Nephron progenitor cell (in vitro differentiated cells): ENCODE data around the gene POPDC2.

ENCODE experiments used
- DNase-seq: peaks from one replicate; pipeline ENCODE4 v3.0.0; 2021
- H3K27ac Mint-ChIP-seq: 2 replicates; pipeline ENCODE4 v1.8.0; 2021; ENCODE audit warnings: mild to moderate bottlenecking, moderate library complexity, mixed read lengths
- H3K27me3 Mint-ChIP-seq: 2 replicates; pipeline ENCODE4 v1.8.0; 2021; ENCODE audit warnings: mild to moderate bottlenecking, low read depth, mixed read lengths; ENCODE audit not compliant: poor library complexity
- H3K36me3 Mint-ChIP-seq: 2 replicates; pipeline ENCODE4 v1.8.0; 2021; ENCODE audit warnings: low read depth, mixed read lengths
- H3K4me1 Mint-ChIP-seq: 2 replicates; pipeline ENCODE4 v1.8.0; 2021; ENCODE audit warnings: mixed read lengths
- H3K4me3 Mint-ChIP-seq: 2 replicates; pipeline ENCODE4 v1.8.0; 2021; ENCODE audit warnings: mild to moderate bottlenecking, moderate library complexity, mixed read lengths
- H3K9me3 Mint-ChIP-seq: 2 replicates; pipeline ENCODE4 v1.8.0; 2021; ENCODE audit warnings: mild to moderate bottlenecking, moderate library complexity, mixed read lengths
- TF ChIP-seq, protein P1 (sequence below): fragments of 200-600 bp; sonication (generic); IDR thresholded peaks from 2 replicates; pipeline ENCODE4 v1.5.0; 2021; ENCODE audit warnings: antibody characterized with exemption

Gene POPDC2

DNA sequence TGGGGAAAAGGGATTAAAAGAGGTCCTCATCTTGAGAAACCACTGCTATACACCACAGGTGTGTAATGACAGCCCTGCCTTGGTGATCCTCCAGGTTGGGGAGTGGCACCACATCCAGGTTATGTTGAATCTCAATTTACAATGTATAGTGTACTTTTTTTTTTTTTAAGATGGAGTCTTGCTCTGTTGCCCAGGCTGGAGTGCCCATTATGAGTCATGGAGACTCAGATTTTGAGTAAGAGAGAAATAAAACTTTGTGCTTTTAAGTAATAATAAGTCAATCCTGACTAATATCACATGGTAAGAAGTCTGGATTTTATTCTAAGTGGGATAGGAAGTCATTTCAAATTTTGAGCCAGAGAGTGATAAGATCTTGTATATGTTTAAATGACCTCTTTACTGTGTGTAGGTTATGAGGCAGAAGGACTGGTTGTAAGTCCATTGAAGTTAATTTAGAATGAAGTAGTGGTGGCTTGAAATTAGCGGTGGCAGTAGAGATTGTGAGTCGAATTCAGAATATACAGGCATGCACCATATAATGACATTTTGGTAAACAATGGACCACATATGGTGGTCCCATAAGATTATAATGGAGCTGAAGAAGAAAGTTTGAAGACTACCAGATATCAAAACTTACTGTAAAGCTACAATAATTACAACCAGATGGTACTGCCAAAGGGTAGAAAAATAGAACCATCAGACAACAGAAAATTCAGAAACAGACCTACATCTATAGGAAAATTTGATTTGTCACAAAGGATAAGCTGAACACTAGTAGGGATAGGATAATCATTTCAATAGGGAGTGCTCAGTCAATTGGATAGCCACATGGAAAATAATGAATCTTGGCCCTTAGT, 20.7 kb downstream of the POPDC2 start:
- Mint-ChIP-seq H3K9me3 (no peaks in the 10 kb centered on the region), H3K4me3 (no peak overlapping the region), H3K4me1 (peaks cover 21% of the 10 kb centered on the region), H3K36me3 (peaks cover 8% of the 10 kb centered on the region), H3K27me3 (no peaks in the 10 kb centered on the region), H3K27ac (no peak overlapping the region)
- DNase-seq: no peak
- TF ChIP-seq, protein P1, sequence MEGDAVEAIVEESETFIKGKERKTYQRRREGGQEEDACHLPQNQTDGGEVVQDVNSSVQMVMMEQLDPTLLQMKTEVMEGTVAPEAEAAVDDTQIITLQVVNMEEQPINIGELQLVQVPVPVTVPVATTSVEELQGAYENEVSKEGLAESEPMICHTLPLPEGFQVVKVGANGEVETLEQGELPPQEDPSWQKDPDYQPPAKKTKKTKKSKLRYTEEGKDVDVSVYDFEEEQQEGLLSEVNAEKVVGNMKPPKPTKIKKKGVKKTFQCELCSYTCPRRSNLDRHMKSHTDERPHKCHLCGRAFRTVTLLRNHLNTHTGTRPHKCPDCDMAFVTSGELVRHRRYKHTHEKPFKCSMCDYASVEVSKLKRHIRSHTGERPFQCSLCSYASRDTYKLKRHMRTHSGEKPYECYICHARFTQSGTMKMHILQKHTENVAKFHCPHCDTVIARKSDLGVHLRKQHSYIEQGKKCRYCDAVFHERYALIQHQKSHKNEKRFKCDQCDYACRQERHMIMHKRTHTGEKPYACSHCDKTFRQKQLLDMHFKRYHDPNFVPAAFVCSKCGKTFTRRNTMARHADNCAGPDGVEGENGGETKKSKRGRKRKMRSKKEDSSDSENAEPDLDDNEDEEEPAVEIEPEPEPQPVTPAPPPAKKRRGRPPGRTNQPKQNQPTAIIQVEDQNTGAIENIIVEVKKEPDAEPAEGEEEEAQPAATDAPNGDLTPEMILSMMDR: no peak

DNA sequence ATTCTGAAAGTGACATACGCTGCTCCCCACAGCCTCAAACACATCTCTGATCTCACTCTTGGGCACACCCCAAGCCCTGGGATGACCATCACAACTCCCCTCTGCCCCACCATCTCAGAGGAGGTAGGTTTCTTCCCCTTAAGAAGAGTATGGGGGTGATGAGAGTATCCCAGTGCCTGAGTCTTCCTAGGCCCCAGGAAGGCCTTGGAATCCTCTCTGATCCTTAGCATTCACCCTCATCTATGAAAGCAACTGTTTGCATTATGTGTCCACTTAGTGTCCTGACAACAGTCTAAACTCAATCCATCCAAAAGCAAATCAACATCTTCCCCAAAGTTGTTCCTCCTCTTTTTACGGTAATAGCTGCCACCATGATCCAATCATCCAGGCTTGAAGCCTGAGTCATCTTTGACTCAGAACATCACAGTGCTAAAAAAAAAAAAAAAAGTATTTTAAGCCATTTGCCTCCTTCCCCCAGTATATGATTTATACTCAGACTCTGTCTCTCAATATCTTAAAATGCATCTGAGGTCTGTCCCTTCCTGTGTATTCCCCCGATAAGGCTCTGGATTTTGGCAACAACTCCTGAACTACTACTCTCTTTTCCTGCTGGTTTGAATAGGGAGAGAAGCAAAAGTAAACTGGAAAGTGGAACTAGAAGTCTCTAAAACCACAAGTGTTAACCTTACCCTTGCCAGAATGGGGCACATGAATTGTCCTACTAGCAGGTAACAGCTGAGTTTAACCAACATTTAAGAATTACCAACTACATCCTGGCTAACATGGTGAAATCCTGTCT, 22.5 kb downstream of the POPDC2 start:
- no peak overlapping the region for H3K4me3 Mint-ChIP-seq
- H3K4me1 Mint-ChIP-seq: peaks cover 21% of the 10 kb centered on the region
- no peak overlapping the region for H3K27ac Mint-ChIP-seq
- no peaks in the 10 kb centered on the region for H3K27me3 Mint-ChIP-seq
- H3K36me3 Mint-ChIP-seq: peaks cover 8% of the 10 kb centered on the region
- TF ChIP-seq, protein P1: no peak
- H3K9me3 Mint-ChIP-seq: no peaks in the 10 kb centered on the region
- DNase-seq: no peak

DNA sequence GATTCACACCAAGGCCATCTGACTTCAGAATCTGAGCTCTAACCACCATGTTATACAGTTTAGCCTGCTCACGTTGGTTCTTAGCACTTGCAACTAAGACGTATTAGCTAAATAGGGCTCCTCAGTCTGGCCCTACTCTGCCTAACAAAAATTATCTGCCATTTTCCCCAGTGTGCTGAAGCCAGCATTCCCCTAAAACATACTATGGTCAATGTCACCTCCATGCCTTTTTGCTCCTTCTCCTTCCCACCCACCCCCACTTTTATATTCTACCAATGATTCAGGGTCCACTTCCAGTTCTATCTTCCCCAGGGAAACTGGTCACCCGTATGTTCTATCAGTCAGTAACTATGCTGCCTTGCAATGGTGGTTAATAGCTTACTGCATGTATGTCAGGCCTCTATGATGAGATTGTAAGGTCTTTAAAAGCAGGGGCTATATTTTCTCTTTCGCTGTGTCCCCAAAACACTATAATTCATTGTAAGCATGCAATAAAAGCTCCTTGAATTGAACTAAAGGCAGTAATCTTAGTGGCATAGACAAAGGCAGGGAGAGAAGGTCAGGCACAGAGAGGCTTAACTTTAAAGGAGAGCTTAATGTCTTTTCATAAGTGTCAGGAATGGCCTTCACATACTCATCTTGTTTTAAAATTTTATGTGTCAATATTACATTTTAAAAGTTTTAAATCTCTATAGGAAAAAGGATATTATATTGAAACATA, 23.3 kb downstream of the POPDC2 start:
- Mint-ChIP-seq H3K4me3 (no peak overlapping the region), H3K36me3 (peaks cover 8% of the 10 kb centered on the region), H3K27ac (no peak overlapping the region), H3K27me3 (no peaks in the 10 kb centered on the region), H3K4me1 (peaks cover 29% of the 10 kb centered on the region), H3K9me3 (no peaks in the 10 kb centered on the region)
- TF ChIP-seq, protein P1: no peak
- DNase-seq: no peak

DNA sequence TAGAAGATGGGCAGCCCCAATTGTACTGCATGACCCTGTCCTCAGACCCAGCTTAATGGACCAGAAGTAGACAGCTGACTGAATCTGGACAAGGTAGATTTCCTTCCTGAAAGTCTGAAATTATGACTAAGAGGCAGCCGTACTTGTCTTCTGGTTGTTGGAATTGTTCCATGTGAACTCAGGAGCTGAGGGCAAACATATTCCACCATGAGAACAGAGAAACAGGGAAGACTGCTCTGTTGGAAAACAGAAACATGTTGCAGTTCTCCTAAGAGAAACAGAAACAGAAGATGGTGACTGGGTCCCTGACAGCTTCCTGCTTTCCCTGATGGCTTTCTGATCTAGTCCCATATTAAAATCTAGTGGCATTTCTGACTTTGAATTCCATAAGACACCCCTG, 24.1 kb downstream of the POPDC2 start:
- DNase-seq: no peak
- H3K9me3 Mint-ChIP-seq: no peaks in the 10 kb centered on the region
- no peaks in the 10 kb centered on the region for H3K27me3 Mint-ChIP-seq
- H3K27ac Mint-ChIP-seq: no peak overlapping the region
- peaks cover 5% of the 10 kb centered on the region for H3K36me3 Mint-ChIP-seq
- no peak overlapping the region for H3K4me3 Mint-ChIP-seq
- H3K4me1 Mint-ChIP-seq: peaks cover 30% of the 10 kb centered on the region
- TF ChIP-seq, protein P1: no peak

DNA sequence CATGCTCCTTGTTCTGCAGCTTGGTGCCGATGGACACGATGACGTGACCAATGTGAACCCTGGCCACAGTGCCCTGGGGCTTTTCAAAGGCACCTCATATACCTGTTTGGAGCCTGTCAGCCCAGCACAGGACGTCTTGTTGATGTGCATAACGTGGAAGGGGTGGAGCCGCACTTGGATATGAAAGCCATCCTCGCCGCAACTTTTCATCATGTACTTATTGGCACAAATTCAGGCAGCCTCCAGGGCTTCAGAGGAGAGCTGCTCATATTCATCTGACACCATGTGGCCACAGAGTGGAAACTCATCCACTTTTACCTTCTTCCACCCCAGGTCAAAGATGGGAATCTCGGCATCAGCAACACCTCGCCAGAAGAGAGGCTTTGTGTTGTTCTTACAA, 24.7 kb downstream of the POPDC2 start:
- H3K4me3 Mint-ChIP-seq: no peak overlapping the region

More for the DNA sequence above, 24.7 kb downstream of the POPDC2 start:
- Mint-ChIP-seq H3K27ac (no peak overlapping the region), H3K36me3 (no peaks in the 10 kb centered on the region), H3K27me3 (peaks cover 3% of the 10 kb centered on the region), H3K4me1 (peaks cover 30% of the 10 kb centered on the region), H3K9me3 (no peaks in the 10 kb centered on the region)
- no peak for DNase-seq
- TF ChIP-seq, protein P1: no peak
